ENCODE measurements around the gene RUNX1.

Gene RUNX1

DNA sequence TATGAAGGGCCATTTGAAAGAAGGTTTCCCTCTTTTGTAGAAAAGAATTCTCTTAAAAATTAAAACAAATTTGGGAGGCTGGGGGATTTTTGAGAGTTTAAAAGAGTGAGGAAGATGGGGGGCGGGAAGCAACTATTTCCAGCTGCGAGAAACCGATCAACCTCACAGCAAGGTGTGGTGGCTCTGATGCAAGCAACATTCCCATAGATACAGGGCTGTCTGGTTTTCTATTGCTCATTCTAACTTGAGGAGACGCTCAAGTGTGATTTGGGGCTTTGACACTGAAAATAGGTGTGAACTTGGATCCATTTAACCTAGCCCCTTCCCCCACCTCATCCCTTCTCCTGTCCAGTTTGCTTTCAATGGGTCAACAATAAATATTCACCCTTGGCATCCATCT, 7.2 kb downstream of the RUNX1 start:
- DNase-seq (ENCODE audit: low read depth): no peak
- TF ChIP-seq POLR2A (IDR thresholded peaks at IDR 0.05; ENCODE audit: extremely low read depth, insufficient read length): no peak
- TF ChIP-seq, protein P1, sequence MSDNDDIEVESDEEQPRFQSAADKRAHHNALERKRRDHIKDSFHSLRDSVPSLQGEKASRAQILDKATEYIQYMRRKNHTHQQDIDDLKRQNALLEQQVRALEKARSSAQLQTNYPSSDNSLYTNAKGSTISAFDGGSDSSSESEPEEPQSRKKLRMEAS (IDR thresholded peaks at IDR 0.05; ENCODE audit: low read depth, low read length): no peak
- no peak for TF ChIP-seq MYC (IDR thresholded peaks at IDR 0.05; ENCODE audit: low read depth, low read length)
- TF ChIP-seq, protein P2, sequence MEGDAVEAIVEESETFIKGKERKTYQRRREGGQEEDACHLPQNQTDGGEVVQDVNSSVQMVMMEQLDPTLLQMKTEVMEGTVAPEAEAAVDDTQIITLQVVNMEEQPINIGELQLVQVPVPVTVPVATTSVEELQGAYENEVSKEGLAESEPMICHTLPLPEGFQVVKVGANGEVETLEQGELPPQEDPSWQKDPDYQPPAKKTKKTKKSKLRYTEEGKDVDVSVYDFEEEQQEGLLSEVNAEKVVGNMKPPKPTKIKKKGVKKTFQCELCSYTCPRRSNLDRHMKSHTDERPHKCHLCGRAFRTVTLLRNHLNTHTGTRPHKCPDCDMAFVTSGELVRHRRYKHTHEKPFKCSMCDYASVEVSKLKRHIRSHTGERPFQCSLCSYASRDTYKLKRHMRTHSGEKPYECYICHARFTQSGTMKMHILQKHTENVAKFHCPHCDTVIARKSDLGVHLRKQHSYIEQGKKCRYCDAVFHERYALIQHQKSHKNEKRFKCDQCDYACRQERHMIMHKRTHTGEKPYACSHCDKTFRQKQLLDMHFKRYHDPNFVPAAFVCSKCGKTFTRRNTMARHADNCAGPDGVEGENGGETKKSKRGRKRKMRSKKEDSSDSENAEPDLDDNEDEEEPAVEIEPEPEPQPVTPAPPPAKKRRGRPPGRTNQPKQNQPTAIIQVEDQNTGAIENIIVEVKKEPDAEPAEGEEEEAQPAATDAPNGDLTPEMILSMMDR (IDR thresholded peaks at IDR 0.05; ENCODE audit: low read depth, low read length): no peak
- no peak overlapping the region for H3K4me3 ChIP-seq (ENCODE audit: low read depth, low read length)

DNA sequence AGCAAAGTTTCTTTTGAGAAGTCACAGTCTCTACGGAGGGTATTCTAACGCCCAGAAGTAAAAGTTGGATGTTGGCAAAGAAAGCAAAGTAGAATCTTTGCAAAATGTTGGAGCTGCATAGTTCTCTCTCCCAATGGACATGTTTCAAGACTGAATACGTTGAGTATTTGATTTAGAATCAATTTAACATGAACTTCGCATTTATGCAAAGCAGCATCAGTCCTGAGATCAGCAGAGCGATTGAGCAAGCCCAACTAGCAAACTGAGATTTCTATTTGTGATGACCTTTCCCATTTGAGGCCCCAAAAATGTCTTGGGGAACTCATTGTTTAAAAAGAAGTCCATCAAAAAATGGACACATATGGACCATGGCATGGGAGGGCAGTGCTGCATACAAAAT, 8.0 kb downstream of the RUNX1 start:
- TF ChIP-seq POLR2A (IDR thresholded peaks at IDR 0.05; ENCODE audit: extremely low read depth, insufficient read length): no peak
- DNase-seq (ENCODE audit: low read depth): no peak
- no peak overlapping the region for H3K4me3 ChIP-seq (ENCODE audit: low read depth, low read length)

DNA sequence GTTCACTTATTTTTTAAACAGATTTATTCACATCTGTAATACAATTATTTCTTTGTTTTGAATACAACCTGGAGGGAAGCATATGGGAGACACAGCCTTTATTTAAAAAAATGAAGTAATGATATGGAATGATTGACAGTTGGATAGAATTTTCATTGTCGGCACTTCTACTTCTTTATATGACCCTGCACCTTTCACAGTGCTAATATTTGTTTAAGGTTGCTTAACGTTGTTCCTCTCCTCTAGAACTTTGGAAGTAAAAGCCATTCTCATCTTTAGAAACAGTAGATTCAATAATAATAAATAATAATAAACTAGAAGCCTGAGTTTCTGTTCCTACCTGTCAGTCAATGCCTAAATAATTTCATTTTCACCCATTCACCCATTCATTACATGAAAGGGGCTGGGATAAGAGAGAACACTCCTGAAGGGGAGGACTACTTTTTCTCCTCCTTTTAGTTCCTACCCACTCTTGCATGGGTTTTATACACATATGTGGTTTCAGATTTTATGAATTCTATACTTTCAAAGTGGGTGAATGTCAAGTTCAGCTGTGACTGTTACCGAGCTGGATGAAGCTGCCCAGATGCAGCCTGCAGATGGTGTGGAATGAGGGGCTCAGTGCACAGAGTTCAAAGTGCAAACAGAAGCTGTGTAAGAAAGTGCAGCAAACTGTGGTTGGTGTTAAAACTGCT, 9.4 kb downstream of the RUNX1 start:
- DNase-seq (ENCODE audit: low read depth): no peak
- no peak overlapping the region for H3K4me3 ChIP-seq (ENCODE audit: low read depth, low read length)
- TF ChIP-seq, protein P2 (IDR thresholded peaks at IDR 0.05; ENCODE audit: low read depth, low read length): no peak
- TF ChIP-seq, protein P1 (IDR thresholded peaks at IDR 0.05; ENCODE audit: low read depth, low read length): no peak
- no peak for TF ChIP-seq POLR2A (IDR thresholded peaks at IDR 0.05; ENCODE audit: extremely low read depth, insufficient read length)
- TF ChIP-seq MYC (IDR thresholded peaks at IDR 0.05; ENCODE audit: low read depth, low read length): no peak

DNA sequence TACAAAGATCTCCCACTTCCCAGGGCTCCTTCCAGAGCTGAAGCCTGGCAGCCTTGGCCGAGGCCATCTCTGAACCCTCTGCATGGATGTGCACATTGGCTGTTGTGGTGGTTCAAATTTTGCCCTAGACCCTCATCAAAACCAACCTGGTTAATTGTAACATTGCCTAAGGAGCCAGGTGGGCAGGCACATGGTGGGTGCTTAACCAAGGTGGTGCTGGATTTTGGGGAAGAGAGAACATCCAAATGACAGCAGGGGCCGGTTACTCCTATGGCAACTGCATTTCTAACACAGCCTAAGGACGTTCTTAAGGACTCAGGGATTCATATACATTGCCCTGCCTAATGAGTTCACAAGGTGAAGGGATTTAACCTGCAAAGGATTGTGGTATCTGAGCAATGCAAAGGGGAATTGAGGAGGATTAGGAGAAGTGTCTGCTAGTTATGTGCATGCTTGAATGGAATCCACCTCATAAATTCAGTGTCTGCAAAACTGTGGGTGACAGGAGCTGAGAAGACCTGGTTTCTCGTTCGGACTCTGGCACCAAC, 10.3 kb downstream of the RUNX1 start:
- no peak for DNase-seq (ENCODE audit: low read depth)
- no peak for TF ChIP-seq MYC (IDR thresholded peaks at IDR 0.05; ENCODE audit: low read depth, low read length)
- TF ChIP-seq, protein P1 (IDR thresholded peaks at IDR 0.05; ENCODE audit: low read depth, low read length): no peak
- TF ChIP-seq, protein P2 (IDR thresholded peaks at IDR 0.05; ENCODE audit: low read depth, low read length): no peak
- TF ChIP-seq POLR2A (IDR thresholded peaks at IDR 0.05; ENCODE audit: extremely low read depth, insufficient read length): no peak
- no peak overlapping the region for H3K4me3 ChIP-seq (ENCODE audit: low read depth, low read length)

DNA sequence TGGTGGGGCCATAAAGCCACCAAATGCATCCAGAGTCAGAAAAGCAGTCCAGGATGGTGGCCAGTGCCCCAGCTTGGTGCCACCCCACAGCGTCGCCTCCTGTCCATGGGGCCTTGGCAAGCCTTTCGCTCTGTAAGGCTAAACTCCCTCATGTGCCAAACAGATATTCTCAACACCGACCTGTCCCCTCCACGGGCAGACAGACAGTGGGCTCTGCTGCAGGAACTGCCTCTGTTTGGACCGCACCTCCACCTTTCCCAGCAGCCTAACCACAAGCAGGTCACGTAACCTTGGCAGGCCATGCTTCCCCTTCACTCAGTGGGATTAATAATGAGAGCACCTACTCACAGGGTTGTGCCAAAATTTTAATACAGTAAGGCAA, 11.7 kb downstream of the RUNX1 start:
- TF ChIP-seq, protein P2 (IDR thresholded peaks at IDR 0.05; ENCODE audit: low read depth, low read length): no peak
- TF ChIP-seq POLR2A (IDR thresholded peaks at IDR 0.05; ENCODE audit: extremely low read depth, insufficient read length) (no peak), MYC (IDR thresholded peaks at IDR 0.05; ENCODE audit: low read depth, low read length) (no peak)

DNA sequence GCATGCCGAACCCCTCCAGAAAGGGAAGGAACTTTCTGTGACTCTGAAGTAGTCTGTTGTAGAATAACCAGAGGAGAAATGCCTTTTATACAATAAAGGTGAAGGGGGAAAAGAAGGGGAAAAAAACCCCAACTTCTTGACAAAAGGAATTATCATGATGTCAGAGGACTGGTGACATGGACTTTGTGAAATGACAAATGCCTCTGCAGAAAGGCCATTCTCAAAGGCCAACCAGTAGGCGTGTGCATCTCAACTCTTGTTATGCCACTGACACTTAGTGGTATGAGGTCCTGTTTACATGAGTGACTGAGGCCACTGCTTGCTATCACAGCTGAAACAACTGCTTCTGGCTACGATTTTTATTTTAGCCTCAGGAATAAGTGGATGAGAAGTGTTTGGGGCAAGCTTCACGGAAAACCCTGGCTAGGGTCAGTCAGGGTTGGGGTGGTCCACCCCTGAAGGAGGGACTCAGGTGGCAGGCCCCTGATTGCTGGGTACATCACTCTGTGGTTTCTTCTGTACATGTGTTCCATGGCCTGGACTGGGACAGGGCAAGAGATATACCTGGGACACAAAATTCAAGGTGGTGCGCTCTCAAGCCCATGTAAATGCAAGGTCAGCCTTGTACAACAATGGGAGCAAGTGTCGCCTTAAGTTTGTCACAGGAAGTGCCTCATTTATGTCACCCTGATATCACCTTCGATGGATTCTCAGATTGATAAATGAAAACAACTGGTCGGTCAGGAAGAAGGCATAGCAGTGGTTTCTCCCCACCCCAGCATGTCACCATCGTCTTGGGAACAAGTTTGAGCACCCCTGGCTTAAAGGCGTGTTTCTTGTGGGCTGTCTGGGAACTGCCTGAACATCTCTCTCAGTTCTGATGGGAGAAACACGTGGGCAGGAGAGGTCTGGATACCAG, 12.4 kb downstream of the RUNX1 start:
- no peak overlapping the region for H3K4me3 ChIP-seq (ENCODE audit: low read depth, low read length)
- no peak for TF ChIP-seq MYC (IDR thresholded peaks at IDR 0.05; ENCODE audit: low read depth, low read length)
- TF ChIP-seq, protein P1 (IDR thresholded peaks at IDR 0.05; ENCODE audit: low read depth, low read length): no peak
- TF ChIP-seq POLR2A (IDR thresholded peaks at IDR 0.05; ENCODE audit: extremely low read depth, insufficient read length): no peak
- TF ChIP-seq, protein P2 (IDR thresholded peaks at IDR 0.05; ENCODE audit: low read depth, low read length): no peak
- DNase-seq (ENCODE audit: low read depth): no peak

More for the DNA sequence above, 11.7 kb downstream of the RUNX1 start:
- no peak for DNase-seq (ENCODE audit: low read depth)
- no peak overlapping the region for H3K4me3 ChIP-seq (ENCODE audit: low read depth, low read length)
